ENCODE measurements around the gene DCAF10.
A peak's percentile ranks its signal among the peaks of the same experiment; 100 is the strongest.
"Not testable (repeated sequence)": the region's sequence is repeated elsewhere in the genome, so short reads cannot be mapped to it uniquely, and the experiment has no call there.

DCAF10 gene

DNA sequence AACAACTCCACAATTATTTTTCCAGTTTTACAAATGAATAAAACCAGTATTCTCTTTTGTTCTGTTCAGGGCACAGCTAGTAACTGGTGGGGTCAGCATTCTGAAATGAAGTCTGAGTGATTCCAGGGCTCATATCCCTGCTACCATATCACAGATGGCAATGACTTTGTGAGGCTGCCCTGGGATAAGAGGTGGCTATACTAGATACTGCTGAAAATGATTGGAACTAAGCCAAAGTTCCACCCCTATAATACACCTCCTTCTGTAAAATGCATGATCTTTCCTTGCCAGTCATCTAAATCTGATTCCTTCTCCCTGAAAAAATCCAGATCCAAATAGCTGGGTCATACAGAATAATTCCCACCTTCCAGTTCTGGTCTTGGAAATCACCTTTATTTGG lies 88.9 kb downstream of the DCAF10 start:
- DNase-seq (ENCODE audit: extremely low spot score), result no peak
- TF ChIP-seq BHLHE40 (IDR thresholded peaks at IDR 0.05; ENCODE audit: borderline replicate concordance), result no peak
- no peak for TF ChIP-seq FOXM1 (IDR thresholded peaks at IDR 0.05; ENCODE audit: borderline replicate concordance)
- TF ChIP-seq, protein P1, sequence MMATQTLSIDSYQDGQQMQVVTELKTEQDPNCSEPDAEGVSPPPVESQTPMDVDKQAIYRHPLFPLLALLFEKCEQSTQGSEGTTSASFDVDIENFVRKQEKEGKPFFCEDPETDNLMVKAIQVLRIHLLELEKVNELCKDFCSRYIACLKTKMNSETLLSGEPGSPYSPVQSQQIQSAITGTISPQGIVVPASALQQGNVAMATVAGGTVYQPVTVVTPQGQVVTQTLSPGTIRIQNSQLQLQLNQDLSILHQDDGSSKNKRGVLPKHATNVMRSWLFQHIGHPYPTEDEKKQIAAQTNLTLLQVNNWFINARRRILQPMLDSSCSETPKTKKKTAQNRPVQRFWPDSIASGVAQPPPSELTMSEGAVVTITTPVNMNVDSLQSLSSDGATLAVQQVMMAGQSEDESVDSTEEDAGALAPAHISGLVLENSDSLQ (IDR thresholded peaks at IDR 0.05), result no peak
- no peak for TF ChIP-seq FOXK2 (IDR thresholded peaks at IDR 0.05)
- CTCF ChIA-PET, result no interaction called here
- POLR2A ChIA-PET, result no interaction called here

DNA sequence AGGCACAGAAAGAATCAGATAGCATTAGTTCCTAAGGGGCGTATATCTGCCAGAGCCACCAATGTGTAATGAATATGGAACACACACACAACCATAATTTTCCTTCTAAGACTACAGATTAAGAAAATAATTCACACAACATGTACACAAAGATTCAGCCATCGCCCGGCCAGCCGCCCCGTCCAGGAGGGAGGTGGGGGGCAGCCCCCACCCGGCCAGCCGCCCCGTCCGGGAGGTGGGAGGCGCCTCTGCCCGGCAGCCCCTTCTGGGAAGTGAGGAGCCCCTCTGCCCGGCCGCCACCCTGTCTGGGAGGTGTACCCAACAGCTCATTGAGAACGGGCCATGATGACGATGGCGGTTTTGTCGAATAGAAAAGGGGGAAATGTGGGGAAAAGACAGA lies 90.4 kb downstream of the DCAF10 start:
- DNase-seq (ENCODE audit: extremely low spot score); CTCF ChIA-PET; POLR2A ChIA-PET: not testable (repeated sequence)

DNA sequence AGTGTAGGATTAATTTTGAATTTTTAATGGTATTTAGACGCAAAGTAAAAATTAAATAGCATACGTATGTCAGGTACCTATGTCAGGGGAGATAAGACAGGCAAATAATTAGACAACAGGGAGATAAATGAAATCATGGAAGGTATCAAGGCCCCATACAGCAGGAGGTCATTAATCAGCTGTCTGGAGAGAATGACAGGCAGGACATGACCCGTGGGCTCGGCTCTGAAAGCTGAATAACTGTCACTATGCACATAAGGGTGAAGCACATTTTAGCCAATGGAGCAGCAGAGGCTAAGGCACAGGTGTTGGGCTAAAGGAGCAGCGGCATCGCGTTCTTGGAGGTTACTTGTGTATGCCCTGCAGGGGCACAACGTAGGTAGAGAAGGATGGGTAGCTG lies 91.5 kb downstream of the DCAF10 start:
- ChIA-PET POLR2A (no interaction called here), CTCF (no interaction called here)
- DNase-seq (ENCODE audit: extremely low spot score), result no peak
- TF ChIP-seq, protein P1 (IDR thresholded peaks at IDR 0.05), result peak; percentile 43; the same call in 1 of the 2 replicates
- no peak for TF ChIP-seq TARDBP (IDR thresholded peaks at IDR 0.05)

DNA sequence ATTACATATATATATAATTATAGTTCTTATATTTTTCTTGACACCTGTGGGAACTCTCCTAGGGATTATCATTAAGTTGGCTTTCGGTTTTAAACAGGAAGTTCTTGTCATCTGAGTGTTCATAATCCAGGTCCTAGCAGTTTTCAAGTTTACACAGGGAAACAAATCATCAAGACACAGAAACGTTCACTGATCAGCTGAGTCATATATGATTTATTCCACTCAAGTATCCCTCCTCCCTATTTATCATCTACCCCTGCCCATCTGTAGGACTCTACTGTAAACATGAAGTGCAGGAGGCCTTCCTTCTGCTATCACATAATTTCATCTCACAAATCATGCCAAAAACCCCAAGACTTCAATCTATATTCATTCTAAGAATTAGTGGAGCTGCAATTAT lies 97.1 kb downstream of the DCAF10 start:
- DNase-seq (ENCODE audit: extremely low spot score), result no peak
- POLR2A ChIA-PET, result no interaction called here
- TF ChIP-seq LEF1 (IDR thresholded peaks at IDR 0.05; ENCODE audit: borderline replicate concordance), result no peak
- no peak for TF ChIP-seq ARNT (IDR thresholded peaks at IDR 0.05)
- no peak for TF ChIP-seq SP1 (IDR thresholded peaks at IDR 0.05)
- CTCF ChIA-PET, result no interaction called here

DNA sequence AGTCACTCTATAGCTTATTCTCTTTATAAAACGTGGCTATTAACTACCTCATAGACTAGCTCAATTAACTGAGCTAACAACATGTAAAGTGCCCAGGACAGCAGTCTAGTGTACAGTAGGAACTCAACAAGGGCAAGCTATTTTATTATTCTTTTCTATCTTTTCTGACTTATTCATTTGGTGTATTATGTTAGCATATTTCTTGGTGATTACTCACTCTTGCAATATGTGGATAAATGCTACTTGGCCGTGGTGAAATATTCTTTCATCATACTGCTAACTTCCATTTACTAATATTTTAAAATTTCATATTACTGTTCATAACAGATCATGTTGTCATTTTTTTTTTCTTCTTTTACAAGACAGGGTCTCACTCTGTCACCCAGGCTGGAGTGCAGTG lies 98.4 kb downstream of the DCAF10 start:
- ChIA-PET CTCF (no interaction called here), POLR2A (interaction anchor here (0.7 kb wide), 1 partner anchor 160 kb away, joined by 3 read pairs; no protein-coding TSS in a partner anchor)
- no peak for TF ChIP-seq FOXM1 (IDR thresholded peaks at IDR 0.05; ENCODE audit: borderline replicate concordance)
- TF ChIP-seq NFRKB (IDR thresholded peaks at IDR 0.05), result no peak
- no peak for TF ChIP-seq FOXA1 (IDR thresholded peaks at IDR 0.05)
- no peak for TF ChIP-seq SUZ12 (IDR thresholded peaks at IDR 0.05)
- TF ChIP-seq LEF1 (IDR thresholded peaks at IDR 0.05; ENCODE audit: borderline replicate concordance), result no peak
- TF ChIP-seq L3MBTL2 (conservative IDR thresholded peaks at IDR 0.05), result no peak
- TF ChIP-seq ZNF384 (IDR thresholded peaks at IDR 0.05), result no peak
- no peak for TF ChIP-seq CTBP1 (IDR thresholded peaks at IDR 0.05; ENCODE audit: borderline replicate concordance)
- TF ChIP-seq TARDBP (IDR thresholded peaks at IDR 0.05), result no peak
- no peak for TF ChIP-seq SP1 (IDR thresholded peaks at IDR 0.05)
- TF ChIP-seq ELF4 (IDR thresholded peaks at IDR 0.05), result no peak
- no peak for TF ChIP-seq HDGF (IDR thresholded peaks at IDR 0.05; ENCODE audit: borderline replicate concordance)
- TF ChIP-seq, protein P1 (IDR thresholded peaks at IDR 0.05), result no peak
- no peak for TF ChIP-seq FOXK2 (IDR thresholded peaks at IDR 0.05)
- no peak for TF ChIP-seq ARNT (IDR thresholded peaks at IDR 0.05)
- TF ChIP-seq BHLHE40 (IDR thresholded peaks at IDR 0.05; ENCODE audit: borderline replicate concordance), result no peak
- no peak for DNase-seq (ENCODE audit: extremely low spot score)

DNA sequence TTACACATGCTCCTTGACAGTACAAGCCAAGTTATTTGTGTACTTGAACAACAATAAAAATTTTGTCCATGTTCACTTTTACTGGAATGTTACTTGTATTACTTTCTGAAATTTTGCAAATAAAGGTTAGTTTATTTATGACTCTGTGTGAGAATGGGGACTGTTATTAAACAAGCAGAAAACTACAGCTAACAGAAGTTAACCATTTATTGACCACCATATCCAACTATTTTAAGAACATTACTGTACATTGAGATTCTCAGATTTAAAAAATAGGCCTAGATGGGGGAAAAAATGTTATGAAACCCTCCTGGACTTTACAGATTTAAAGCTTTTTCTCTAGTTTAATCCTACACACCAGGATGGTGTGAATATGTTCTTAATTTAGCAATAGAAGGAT lies 101.5 kb downstream of the DCAF10 start:
- ChIA-PET CTCF (no interaction called here), POLR2A (no interaction called here)
- DNase-seq (ENCODE audit: extremely low spot score), result no peak
- TF ChIP-seq FOXM1 (IDR thresholded peaks at IDR 0.05; ENCODE audit: borderline replicate concordance), result no peak
- TF ChIP-seq ZNF384 (IDR thresholded peaks at IDR 0.05), result no peak
- TF ChIP-seq LEF1 (IDR thresholded peaks at IDR 0.05; ENCODE audit: borderline replicate concordance), result no peak
- TF ChIP-seq ELF4 (IDR thresholded peaks at IDR 0.05), result no peak
- no peak for TF ChIP-seq HDGF (IDR thresholded peaks at IDR 0.05; ENCODE audit: borderline replicate concordance)
- TF ChIP-seq SP1 (IDR thresholded peaks at IDR 0.05), result no peak
- TF ChIP-seq L3MBTL2 (conservative IDR thresholded peaks at IDR 0.05), result no peak
- TF ChIP-seq, protein P1 (IDR thresholded peaks at IDR 0.05), result no peak
- TF ChIP-seq SUZ12 (IDR thresholded peaks at IDR 0.05), result no peak
- TF ChIP-seq TARDBP (IDR thresholded peaks at IDR 0.05), result no peak
- TF ChIP-seq NFRKB (IDR thresholded peaks at IDR 0.05), result no peak
- TF ChIP-seq FOXK2 (IDR thresholded peaks at IDR 0.05), result no peak

DNA sequence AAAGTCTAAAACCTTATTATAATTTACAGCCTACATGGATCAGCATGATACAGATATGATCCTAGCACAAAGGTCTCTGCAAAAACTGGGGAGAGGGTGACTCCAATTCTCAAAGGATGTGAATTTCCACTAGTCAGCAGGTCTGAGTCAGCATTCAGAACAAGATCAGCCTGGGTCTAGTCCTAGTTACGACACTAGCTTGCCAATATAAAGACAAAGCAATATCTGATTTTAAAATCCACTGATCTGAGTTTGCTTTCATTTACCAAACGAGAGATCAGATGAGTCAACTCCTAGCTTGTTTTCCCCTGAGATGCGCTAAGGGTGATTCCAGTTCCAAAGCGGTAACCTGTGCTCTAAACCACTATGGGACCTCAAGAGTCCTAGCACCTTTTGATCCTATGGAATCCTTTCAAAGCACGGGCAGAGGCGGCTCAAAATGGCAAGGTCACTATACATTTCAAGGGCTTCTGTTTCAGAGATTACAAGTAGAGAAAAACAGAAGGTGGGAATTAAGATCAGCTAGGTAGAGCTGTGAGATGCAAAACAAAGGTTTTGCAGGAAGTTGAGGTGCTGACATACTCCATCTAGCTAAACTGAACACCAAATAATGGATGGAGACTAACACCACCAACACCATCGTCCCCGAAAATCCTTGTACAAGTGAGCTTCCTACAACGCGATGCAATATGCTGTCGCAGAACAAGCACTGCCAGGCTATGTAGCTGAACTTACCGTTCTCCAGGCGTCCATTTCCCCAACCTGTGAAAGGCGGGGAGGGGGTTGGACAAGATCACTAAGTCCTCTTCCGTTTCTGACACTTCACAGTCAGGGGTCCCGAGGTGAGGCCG lies 102.4 kb downstream of the DCAF10 start:
- no peak for DNase-seq (ENCODE audit: extremely low spot score)
- ChIA-PET CTCF (no interaction called here), POLR2A (interaction anchor here (1.6 kb wide), 1 partner anchor 118 kb away, joined by 4 read pairs; the partner anchor contains the start of gene EXOSC3)
- TF ChIP-seq NFRKB (IDR thresholded peaks at IDR 0.05) (no peak), SP1 (IDR thresholded peaks at IDR 0.05) (no peak), ELF4 (IDR thresholded peaks at IDR 0.05) (no peak), TARDBP (IDR thresholded peaks at IDR 0.05) (no peak), LEF1 (IDR thresholded peaks at IDR 0.05; ENCODE audit: borderline replicate concordance) (no peak), CTBP1 (IDR thresholded peaks at IDR 0.05; ENCODE audit: borderline replicate concordance) (no peak), ARNT (IDR thresholded peaks at IDR 0.05) (no peak), ZNF384 (IDR thresholded peaks at IDR 0.05) (no peak)

Measured in HEK293T (cell line).